ENCODE results near the gene FOXL2. TPM values are rescaled to one million over a fixed set of nuclear protein-coding genes. Genes with fewer than 3 reads are reported as not detected.

Gene FOXL2
- total and polyA plus RNA-seq, 4 donors = 0.14 TPM; not detected in 3

GRCh38 chr3:138898708-138899107 is 48.2 kb downstream of the FOXL2 start:
- TF ChIP-seq CTCF (IDR thresholded peaks at IDR 0.05; ENCODE audit: control extremely low read depth, extremely low read depth) = no peak
- H3K4me1 ChIP-seq (ENCODE audit: control insufficient read depth in 5 of 5, insufficient read depth in 5 of 5, low read length in 5 of 5) = peaks cover 0 to 14% (median 0%) of the 10 kb centered on the region in 5 donors
- no peaks in the 10 kb centered on the region for H3K36me3 ChIP-seq (ENCODE audit: control insufficient read depth in 4 of 4, insufficient read depth in 4 of 4, low read length in 4 of 4)
- ATAC-seq (ENCODE audit: insufficient read depth, low FRiP score) (no peak), DNase-seq (no peak)
- H3K27me3 ChIP-seq (ENCODE audit: control insufficient read depth in 3 of 3, insufficient read depth in 3 of 3, low read length in 2 of 3) = no peaks in the 10 kb centered on the region
- H3K9ac ChIP-seq (ENCODE audit: insufficient read depth in 1 of 2, low read length in 2 of 2) = no peak overlapping the region
- H3K9me3 ChIP-seq (ENCODE audit: control insufficient read depth in 4 of 4, insufficient read depth in 3 of 4, low read length in 3 of 4) = no peaks in the 10 kb centered on the region
- no peak overlapping the region for H3K4me3 ChIP-seq
- peak overlapping the region in 1 of 2 donors; percentile 55 for H3K27ac ChIP-seq (ENCODE audit: low read depth in 1 of 2, low read length in 1 of 2)

- Histone ChIP-seq H3K27ac (ENCODE audit: low read depth in 1 of 2, low read length in 1 of 2) (peak overlapping the region in 1 of 2 donors; percentile 55), H3K9ac (ENCODE audit: insufficient read depth in 1 of 2, low read length in 2 of 2) (no peak overlapping the region), H3K27me3 (ENCODE audit: control insufficient read depth in 3 of 3, insufficient read depth in 3 of 3, low read length in 2 of 3) (no peaks in the 10 kb centered on the region), H3K36me3 (ENCODE audit: control insufficient read depth in 4 of 4, insufficient read depth in 4 of 4, low read length in 4 of 4) (no peaks in the 10 kb centered on the region), H3K4me1 (ENCODE audit: control insufficient read depth in 5 of 5, insufficient read depth in 5 of 5, low read length in 5 of 5) (peaks cover 0 to 14% (median 0%) of the 10 kb centered on the region in 5 donors), H3K4me3 (no peak overlapping the region), H3K9me3 (ENCODE audit: control insufficient read depth in 4 of 4, insufficient read depth in 3 of 4, low read length in 3 of 4) (no peaks in the 10 kb centered on the region)
- ATAC-seq (ENCODE audit: insufficient read depth, low FRiP score) = peak; percentile 27
- WGBS, 2 donors = 35 to 54% methylated on average over 1 of the region's 1 CpG
- peak in 2 of 3 donors; percentile 72 to 77 for DNase-seq
- TF ChIP-seq CTCF (IDR thresholded peaks at IDR 0.05; ENCODE audit: control extremely low read depth, extremely low read depth) = no peak
These were observed 48.6 kb downstream of the FOXL2 start for GRCh38 chr3:138898301-138898700.

Other genes starting within 250 kb of the FOXL2 start
- gene PIK3CB, start 112.2 kb downstream of the FOXL2 start, total RNA-seq = 10 to 100 TPM; 34.9 to 41.9 TPM
- 10 to 100 TPM; 12.8 to 20.2 TPM for gene PIK3CB, start 112.2 kb downstream of the FOXL2 start, polyA plus RNA-seq
- not detected for gene FOXL2NB, start 80 bp upstream of the FOXL2 start, total RNA-seq
- gene FOXL2NB, start 80 bp upstream of the FOXL2 start, polyA plus RNA-seq = not detected
- not detected for gene PRR23A, start 59.1 kb upstream of the FOXL2 start, total RNA-seq
- not detected for gene PRR23A, start 59.1 kb upstream of the FOXL2 start, polyA plus RNA-seq
- not detected for gene PRR23B, start 73.8 kb upstream of the FOXL2 start, total RNA-seq
- gene PRR23B, start 73.8 kb upstream of the FOXL2 start, polyA plus RNA-seq = not detected
- gene PRR23C, start 97.8 kb upstream of the FOXL2 start, total RNA-seq = not detected
- not detected for gene PRR23C, start 97.8 kb upstream of the FOXL2 start, polyA plus RNA-seq

Data from lung (tissue), 12 donors.